GM21360 (cell line): ENCODE measurements around the gene CABP4.

ENCODE experiments used
- ATAC-seq: cut with Tn5 transposase; IDR thresholded peaks from one replicate; pipeline ENCODE4 v1.9.1; 2021; ENCODE audit warnings: mild to moderate bottlenecking, moderate library complexity; ENCODE audit not compliant: unreplicated experiment

The CABP4 gene

GRCh38 chr11:67494371-67495233 lies 39.4 kb downstream of the CABP4 start:
- no peak for ATAC-seq

DNA sequence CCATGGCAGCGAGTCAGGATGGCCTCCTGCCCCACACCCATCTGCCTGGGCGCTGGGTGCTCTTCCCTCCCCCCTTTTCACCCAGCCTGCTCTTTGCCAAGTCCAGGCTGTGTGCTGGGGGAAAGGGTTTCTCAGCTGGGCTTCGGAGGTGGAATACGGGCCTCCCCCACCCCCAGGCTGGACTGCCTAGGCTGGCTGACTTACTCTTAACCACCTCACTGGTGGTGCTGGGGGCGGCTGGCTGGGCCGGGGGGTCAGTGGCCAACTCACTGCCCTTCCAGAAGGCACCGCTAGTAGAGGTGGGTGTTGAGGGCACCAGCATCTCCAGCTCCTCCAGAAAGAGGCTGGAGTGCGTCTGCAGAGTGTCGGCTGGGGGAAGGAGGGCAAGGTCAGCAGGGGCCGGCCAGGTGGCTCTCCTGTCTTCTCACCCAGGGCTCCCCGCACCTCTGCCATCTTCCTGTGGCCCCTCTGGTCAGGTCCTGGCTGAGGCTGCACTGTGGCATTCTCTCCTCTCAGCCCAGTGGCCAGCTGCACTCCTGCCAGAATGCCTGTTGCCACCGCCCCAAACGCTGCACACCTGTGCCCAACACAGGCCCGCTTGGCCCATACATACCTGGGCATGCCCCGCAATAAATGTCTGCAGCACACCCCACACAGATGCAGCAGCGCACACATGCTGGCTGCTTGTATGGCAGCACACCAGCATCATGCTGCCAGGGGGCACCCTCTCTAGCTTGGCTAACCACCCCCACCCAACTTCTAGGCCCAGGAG lies 40.3 kb downstream of the CABP4 start:
- ATAC-seq, result no peak

GRCh38 chr11:67496113-67496512 lies 41.0 kb downstream of the CABP4 start:
- no peak for ATAC-seq

DNA sequence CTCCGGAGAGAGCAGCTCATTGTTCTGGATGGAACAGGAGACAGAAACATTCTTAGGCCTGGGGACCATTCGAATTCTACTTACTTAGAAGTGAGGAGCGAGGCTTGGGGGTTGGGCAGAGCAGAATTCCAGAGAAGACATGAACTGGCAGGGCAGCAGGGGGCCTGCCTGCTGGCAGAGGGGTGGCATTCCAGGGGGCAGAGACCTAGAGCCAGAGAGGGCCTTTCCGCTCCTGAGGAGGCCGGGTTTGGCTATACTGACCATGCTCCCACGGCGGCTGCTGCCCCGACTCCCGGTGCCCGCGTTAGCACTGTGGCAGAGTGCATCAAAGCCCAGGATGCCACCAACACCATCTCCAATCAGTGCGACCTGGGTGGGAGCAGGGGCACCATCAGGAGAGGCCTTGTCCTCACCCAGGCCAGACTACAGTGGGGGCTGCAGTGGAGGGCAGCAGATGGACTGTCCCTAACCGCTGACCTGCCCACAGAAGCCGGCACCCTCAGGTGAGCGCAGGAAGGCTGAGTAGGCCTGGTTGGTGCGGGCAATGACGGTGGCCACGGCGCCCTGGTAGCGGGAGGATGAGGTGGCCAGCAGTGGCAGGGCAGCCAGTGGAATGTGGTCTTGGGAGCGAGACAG lies 42.6 kb downstream of the CABP4 start:
- ATAC-seq, result no peak

GRCh38 chr11:67498544-67498972 lies 43.4 kb downstream of the CABP4 start:
- no peak for ATAC-seq

DNA sequence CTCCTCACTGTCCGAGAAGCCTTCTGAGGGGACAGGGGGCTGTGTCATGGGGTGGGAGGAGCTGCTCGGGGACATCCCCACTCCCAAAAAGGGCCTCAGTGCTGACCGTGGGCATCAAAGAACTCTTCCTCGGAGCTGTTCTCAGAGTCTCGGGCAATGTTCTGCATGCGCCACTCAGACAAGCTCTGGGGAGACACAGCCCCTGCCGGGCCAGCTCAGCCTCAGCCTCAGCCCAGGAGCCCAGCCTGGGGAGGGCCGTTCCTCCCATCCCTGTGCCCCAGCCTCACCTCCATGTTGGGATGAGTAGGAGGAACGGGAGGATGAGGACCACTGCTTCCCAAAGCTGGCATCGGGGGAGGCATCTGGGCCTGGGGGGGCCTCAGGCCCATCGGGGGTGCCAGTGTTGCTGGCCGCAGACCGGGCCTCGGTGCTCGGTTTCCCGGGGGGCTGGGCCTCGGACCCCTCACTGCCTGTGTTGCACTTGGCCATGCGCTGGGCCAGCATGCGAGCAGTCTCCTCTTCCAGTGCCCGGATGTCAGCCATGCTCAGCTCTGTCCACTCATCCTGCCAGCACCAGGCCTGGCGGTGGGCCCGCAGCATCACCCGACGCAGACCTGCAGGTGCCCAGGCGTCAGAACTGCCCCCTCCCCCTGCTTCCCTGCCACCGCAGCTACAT lies 44.8 kb downstream of the CABP4 start:
- no peak for ATAC-seq

DNA sequence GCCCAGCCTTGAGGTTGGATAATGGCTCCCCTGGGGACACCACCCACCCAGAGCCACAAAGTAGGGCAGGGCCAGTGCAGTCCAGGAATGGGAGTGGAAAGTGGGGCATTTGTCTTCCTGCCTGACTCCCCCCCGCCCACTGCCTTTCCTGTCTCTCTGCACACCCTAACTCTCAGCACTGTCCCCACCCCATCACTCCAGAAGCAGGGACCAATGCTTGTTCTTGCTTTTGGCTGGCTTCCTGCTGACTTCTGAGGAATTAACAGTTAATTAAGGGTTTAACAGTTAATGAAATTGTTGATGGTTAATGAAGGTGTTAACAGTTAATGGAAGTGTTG lies 45.3 kb downstream of the CABP4 start:
- no peak for ATAC-seq

DNA sequence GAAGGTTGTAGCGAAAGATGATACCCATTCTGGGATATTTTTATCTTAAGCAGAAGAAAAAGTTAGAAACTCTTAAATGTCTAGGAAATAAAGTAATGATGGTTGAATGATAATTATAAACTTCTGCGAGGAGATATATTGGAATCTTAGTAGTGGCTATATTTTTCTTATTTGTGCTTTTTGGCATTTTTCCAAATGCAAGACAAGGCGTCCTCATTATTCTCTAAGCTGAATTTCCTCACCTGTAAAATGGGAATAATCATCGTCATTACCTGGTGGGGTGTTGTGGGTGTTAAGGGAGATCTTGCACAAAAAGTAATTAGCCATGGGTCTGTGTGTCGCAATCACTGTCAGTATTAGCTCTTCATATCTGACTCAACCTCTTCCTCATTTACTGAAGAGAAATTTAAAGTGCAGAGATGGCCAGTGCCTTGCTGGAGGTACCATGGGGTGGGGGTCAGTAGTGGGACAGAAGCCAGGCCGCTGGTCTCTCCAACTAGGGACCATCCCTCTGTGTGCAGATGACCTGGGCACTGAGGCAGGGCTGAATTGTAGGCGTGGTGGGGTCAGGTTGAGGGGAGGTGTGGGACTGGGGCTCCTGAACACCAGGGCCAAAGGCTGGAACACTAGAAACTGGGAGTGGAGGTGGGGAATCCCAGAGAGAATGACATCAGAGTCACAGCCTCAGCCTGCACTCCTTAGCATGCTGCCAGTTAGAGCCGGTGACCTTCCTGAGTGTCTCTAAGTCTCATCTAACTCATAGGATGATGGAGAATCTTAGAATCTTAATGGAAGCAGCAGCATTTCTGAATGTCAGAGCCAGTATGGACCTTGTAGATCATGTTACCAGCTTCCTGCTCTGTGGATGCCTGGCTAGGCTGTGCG lies 45.9 kb downstream of the CABP4 start:
- no peak for ATAC-seq

- no peak for ATAC-seq
Measured at GRCh38 chr11:67501854-67502253, 46.7 kb downstream of the CABP4 start.

- ATAC-seq, result no peak
Measured at GRCh38 chr11:67502328-67502979, 47.3 kb downstream of the CABP4 start.

GRCh38 chr11:67503119-67504004 lies 48.2 kb downstream of the CABP4 start:
- ATAC-seq, result no peak

DNA sequence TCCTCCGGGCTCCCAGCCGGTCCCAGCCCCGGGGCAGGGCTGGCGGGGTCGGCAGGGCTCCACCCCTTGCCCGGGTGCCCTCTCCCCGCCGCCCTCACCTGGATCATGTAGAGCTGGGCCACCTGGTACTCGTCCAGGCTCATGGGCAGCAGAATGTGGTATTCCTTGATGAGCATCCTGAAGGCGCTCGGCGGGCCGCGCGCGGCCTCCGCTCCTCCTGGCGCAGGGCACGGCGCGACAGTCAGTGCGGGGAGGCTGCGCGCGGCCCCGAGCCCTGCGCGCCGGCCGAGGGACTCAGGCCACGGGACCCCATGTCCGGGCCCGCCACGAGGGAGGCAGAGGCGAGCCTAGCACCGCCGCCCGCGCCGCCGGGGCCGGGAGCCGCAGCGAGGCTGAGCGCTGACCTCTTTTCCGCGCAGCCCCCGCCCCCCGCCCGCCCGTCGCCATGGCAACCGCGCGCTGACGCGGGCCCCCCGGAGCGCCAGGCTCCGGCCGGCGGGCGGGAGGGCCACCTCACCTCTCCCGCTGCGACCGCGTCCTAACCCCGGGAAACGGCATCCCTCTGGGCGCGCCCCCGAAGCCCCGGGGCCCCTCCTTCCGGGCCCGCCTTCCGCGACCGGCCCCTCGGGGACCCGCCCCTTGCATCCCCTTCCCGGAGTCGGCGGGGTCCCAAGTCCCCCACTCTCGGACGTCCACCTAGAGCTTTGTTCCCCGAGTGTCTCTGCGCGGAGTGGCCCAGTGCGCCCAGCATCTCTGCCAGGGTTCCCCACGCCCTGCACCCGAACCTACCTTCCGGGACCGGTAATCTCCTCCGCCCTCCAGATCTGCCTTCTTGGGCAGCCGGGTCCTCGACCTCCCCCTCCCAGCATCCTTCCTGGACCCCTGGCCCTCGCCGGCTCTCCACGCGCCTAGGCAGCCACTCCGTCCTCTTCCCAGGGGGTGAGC lies 49.1 kb downstream of the CABP4 start:
- ATAC-seq, result no peak

DNA sequence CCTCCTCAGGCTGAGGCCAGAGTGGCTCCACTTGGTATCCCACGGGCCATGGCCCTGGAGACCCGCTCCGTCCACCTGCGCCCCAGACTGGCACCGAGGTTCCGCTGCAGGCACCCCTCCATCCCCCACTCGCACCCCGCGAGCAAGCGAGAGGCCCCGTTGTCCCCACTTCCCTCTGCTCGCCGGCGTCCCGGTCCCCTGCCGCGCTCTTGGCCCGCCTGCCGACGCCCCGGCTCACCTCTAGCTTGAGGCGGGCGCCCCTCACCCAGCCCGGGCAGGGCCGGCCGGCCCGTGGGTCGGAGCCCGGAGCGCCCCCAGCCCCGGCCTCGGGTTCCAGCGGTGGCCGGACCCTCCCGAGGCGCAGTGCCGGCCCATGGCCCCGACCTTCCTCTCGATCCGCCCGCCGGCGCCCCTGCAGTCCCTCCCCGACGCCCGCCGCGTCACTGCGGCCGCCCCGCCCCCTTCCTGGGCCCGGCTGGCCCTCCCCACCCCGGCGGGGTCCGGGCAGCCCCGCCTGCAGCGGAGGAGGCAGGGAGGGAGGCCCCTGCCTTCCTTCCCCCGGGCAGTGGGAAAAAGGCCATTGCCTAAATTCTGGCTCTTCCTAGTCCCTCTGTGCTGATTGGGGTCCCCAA lies 49.9 kb downstream of the CABP4 start, which contains the start of gene PITPNM1:
Gene PITPNM1, minus strand, starts transcription at position 414 of the 632 bp plus-strand sequence. CDS start 1,183 bp downstream, outside the sequence.
- ATAC-seq, result no peak

DNA sequence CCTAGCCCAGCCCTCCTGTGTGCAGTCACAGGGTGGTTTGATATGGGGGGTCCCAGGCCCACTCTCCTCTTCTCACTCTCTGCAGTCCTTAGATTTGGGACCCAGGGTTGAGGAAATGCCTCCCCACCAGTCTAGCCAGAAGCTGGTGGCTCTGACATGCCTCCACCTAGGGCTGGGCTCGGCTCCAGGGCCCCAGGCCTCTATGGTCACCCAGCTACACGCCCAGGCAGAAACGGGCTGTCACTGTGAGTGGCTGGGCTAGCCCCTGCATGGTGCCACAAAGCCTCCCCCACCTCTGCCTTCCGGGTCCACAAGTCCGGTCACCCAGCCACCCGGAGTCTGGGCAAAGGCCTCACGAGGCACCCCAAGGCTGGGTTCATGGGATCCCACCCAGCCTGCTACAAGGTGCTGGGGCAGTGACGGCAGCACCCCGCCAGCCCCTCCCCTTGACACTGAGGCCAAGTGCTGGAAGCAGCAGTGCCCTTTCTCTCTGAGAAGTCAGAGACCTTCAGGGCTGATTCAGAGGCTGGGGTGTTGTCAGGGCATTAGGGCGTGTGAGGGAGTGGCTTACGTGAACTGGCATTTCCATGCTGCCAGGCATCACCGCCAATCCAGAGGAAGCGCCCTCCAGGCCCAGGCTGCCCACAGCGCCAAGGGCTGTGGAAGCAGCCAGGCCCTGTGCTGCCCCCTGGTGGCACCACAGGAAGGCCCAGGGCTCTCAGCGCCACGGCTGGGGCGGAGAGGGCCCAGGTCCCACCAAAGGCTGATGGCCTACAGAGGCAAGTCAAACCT lies 50.6 kb downstream of the CABP4 start:
- ATAC-seq, result peak; percentile 23

GRCh38 chr11:67506426-67507051 lies 51.4 kb downstream of the CABP4 start:
- ATAC-seq, result no peak
